Measurements from ENCODE around the gene CPT1B. TPM values are rescaled to one million over a fixed set of nuclear protein-coding genes. Genes with fewer than 3 reads are reported as not detected.
A peak's percentile ranks its signal among the peaks of the same experiment; 100 is the strongest.

The CPT1B gene
- total RNA-seq, 1 donor from 2014 or later: 2.1 TPM

- peaks cover 4% of the 10 kb centered on the region for H3K27me3 ChIP-seq (ENCODE audit: control insufficient read depth, insufficient read depth, low read length)
- H3K4me3 ChIP-seq (ENCODE audit: low read depth, low read length): peak overlapping the region; percentile 55
- no peak for TF ChIP-seq CTCF (IDR thresholded peaks at IDR 0.05; ENCODE audit: insufficient read depth, low read length, poor library complexity, severe bottlenecking)
- no peaks in the 10 kb centered on the region for H3K36me3 ChIP-seq (ENCODE audit: control insufficient read depth, insufficient read depth, low read length)
- no peak for DNase-seq (ENCODE audit: low read depth)
Measured at GRCh38 chr22:50563413-50564160, 14.6 kb downstream of the CPT1B start.

- peaks cover 5% of the 10 kb centered on the region for H3K27me3 ChIP-seq (ENCODE audit: control insufficient read depth, insufficient read depth, low read length)
- TF ChIP-seq CTCF (IDR thresholded peaks at IDR 0.05; ENCODE audit: insufficient read depth, low read length, poor library complexity, severe bottlenecking): peak; percentile 77
- peak; percentile 61 for DNase-seq (ENCODE audit: low read depth)
- peak within 1 kb of the TSS; percentile 55 for H3K4me3 ChIP-seq (ENCODE audit: low read depth, low read length)
- H3K36me3 ChIP-seq (ENCODE audit: control insufficient read depth, insufficient read depth, low read length): no peaks in the 10 kb centered on the region
Measured at GRCh38 chr22:50562523-50563412, 15.5 kb downstream of the CPT1B start, which contains the start of gene SYCE3. Gene SYCE3 (minus strand): TSS chr22:50562919. CDS start chr22:50556405, 6,514 bp downstream.

GRCh38 chr22:50561401-50562358 is 16.5 kb downstream of the CPT1B start:
- no peak for DNase-seq (ENCODE audit: low read depth)
- no peak for TF ChIP-seq CTCF (IDR thresholded peaks at IDR 0.05; ENCODE audit: insufficient read depth, low read length, poor library complexity, severe bottlenecking)
- Histone ChIP-seq H3K4me3 (ENCODE audit: low read depth, low read length) (no peak overlapping the region), H3K36me3 (ENCODE audit: control insufficient read depth, insufficient read depth, low read length) (no peaks in the 10 kb centered on the region), H3K27me3 (ENCODE audit: control insufficient read depth, insufficient read depth, low read length) (peaks cover 5% of the 10 kb centered on the region)

DNA sequence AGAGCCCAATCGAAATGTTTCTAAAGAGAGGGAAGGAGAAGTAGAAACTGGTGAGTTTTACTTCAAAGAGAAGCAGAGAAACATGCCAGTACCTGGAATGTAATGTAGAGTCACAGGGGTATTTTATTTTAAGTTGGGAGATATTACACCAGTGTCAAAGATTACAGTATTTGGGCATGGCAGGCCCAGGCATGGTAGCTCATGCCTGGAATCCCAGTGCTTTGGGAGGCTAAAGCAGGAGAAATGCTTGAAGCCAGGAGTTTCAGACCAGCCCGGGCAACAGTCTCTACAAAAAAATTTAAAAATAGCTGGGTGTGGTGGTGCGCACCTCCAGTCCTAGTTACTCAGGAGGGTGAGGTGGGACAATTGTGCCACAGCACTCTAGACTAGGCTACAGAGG is 18.2 kb downstream of the CPT1B start:
- H3K4me3 ChIP-seq (ENCODE audit: low read depth, low read length): no peak overlapping the region
- DNase-seq (ENCODE audit: low read depth): no peak
- no peaks in the 10 kb centered on the region for H3K36me3 ChIP-seq (ENCODE audit: control insufficient read depth, insufficient read depth, low read length)
- peaks cover 5% of the 10 kb centered on the region for H3K27me3 ChIP-seq (ENCODE audit: control insufficient read depth, insufficient read depth, low read length)
- TF ChIP-seq CTCF (IDR thresholded peaks at IDR 0.05; ENCODE audit: insufficient read depth, low read length, poor library complexity, severe bottlenecking): no peak

DNA sequence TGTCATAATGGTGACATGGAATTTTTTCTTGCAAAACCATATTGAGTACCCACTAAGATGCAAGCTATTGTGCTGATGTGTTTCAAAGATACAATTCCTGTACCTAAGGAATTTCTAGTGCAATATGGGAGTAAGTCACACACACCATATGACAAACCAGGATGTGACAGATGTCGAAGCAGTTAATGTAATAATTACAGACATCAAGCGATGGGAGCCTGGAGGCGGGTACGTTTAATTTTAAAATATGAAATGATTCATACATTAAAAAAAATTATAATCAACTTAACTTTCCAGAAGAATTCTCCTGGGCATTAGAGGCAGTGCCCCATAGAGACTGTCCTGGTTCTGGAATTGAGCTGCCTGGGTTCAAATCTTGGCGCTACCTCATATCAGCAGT is 21.5 kb downstream of the CPT1B start:
- Histone ChIP-seq H3K36me3 (ENCODE audit: control insufficient read depth, insufficient read depth, low read length) (no peaks in the 10 kb centered on the region), H3K4me3 (ENCODE audit: low read depth, low read length) (no peak overlapping the region), H3K27me3 (ENCODE audit: control insufficient read depth, insufficient read depth, low read length) (peaks cover 4% of the 10 kb centered on the region)
- no peak for DNase-seq (ENCODE audit: low read depth)
- no peak for TF ChIP-seq CTCF (IDR thresholded peaks at IDR 0.05; ENCODE audit: insufficient read depth, low read length, poor library complexity, severe bottlenecking)

Measured in kidney epithelial cell (primary cell).